Measurements from ENCODE around the gene MYL7. TPM values are rescaled to one million over a fixed set of nuclear protein-coding genes. Genes with fewer than 3 reads are reported as not detected.

MYL7 gene
- total and polyA plus RNA-seq, 2 of the 13 experiments (the other 11 are each of a cell fraction or from before 2014, with no cell fraction given), result 1.8 TPM; not detected in 1

- in situ Hi-C loops (cut with HindIII; ENCODE audit: extremely low pct_ligation_motif_present, low pct_unique_long_range_greater_than_20kb), result loop anchor here (5.0 kb wide), 1 partner anchor 72 kb away; no protein-coding TSS in a partner anchor
- intact Hi-C loops (cut with micrococcal nuclease; ENCODE audit: unreplicated experiment), result no loop called here
- H3K79me2 ChIP-seq (ENCODE audit: insufficient read depth, low read length), result peaks cover 14% of the 10 kb centered on the region
- H3K4me3 ChIP-seq (replicated peaks in 1 of 3; ENCODE audit: insufficient read depth in 1 of 3, low read depth in 2 of 3, low read length in 3 of 3), result no peak overlapping the region
- POLR2A ChIA-PET, result no interaction called here
- TF ChIP-seq ZNF619 (CRISPR knock-in tag; IDR thresholded peaks at IDR 0.05) (no peak), ZMYM3 (CRISPR knock-in tag; IDR thresholded peaks at IDR 0.05) (peak; percentile 52; the same call in 1 of the 2 replicates), STAG1 (CRISPR knock-in tag; IDR thresholded peaks at IDR 0.05) (no peak), ZNF143 (CRISPR knock-in tag; IDR thresholded peaks at IDR 0.05) (no peak)
- TF ChIP-seq, protein P1, sequence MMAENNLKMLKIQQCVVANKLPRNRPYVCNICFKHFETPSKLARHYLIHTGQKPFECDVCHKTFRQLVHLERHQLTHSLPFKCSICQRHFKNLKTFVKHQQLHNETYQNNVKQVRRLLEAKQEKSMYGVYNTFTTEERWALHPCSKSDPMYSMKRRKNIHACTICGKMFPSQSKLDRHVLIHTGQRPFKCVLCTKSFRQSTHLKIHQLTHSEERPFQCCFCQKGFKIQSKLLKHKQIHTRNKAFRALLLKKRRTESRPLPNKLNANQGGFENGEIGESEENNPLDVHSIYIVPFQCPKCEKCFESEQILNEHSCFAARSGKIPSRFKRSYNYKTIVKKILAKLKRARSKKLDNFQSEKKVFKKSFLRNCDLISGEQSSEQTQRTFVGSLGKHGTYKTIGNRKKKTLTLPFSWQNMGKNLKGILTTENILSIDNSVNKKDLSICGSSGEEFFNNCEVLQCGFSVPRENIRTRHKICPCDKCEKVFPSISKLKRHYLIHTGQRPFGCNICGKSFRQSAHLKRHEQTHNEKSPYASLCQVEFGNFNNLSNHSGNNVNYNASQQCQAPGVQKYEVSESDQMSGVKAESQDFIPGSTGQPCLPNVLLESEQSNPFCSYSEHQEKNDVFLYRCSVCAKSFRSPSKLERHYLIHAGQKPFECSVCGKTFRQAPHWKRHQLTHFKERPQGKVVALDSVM (CRISPR knock-in tag; IDR thresholded peaks at IDR 0.05), result peak; percentile 91
- TF ChIP-seq, protein P2, sequence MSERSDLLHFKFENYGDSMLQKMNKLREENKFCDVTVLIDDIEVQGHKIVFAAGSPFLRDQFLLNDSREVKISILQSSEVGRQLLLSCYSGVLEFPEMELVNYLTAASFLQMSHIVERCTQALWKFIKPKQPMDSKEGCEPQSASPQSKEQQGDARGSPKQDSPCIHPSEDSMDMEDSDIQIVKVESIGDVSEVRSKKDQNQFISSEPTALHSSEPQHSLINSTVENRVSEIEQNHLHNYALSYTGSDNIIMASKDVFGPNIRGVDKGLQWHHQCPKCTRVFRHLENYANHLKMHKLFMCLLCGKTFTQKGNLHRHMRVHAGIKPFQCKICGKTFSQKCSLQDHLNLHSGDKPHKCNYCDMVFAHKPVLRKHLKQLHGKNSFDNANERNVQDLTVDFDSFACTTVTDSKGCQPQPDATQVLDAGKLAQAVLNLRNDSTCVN (CRISPR knock-in tag; IDR thresholded peaks at IDR 0.05; ENCODE audit: borderline replicate concordance), result no peak
- H3K36me3 ChIP-seq (replicated peaks in 1 of 2; ENCODE audit: control insufficient read depth in 1 of 2, insufficient read depth in 2 of 2, low read length in 2 of 2), result peaks cover 6 to 20% of the 10 kb centered on the region in 2 experiments
- no peaks in the 10 kb centered on the region; a peak in 1 of 5 replicates for H3K27me3 ChIP-seq (ENCODE audit: control insufficient read depth in 1 of 2, insufficient read depth in 2 of 2, low read length in 2 of 2)
- CTCF ChIA-PET (ENCODE audit: low intra/inter-chr PET ratio, low total read pairs), result no interaction called here
- H4K20me1 ChIP-seq (ENCODE audit: insufficient read depth, low read length), result no peaks in the 10 kb centered on the region
- FAIRE-seq (no peak), ATAC-seq (no peak), DNase-seq (ENCODE audit: low spot score) (no peak)
- no peak overlapping the region for H3K4me2 ChIP-seq (ENCODE audit: low read depth, low read length)
- H2AFZ ChIP-seq (ENCODE audit: low read length), result no peak overlapping the region
- no peak overlapping the region for H3K9ac ChIP-seq (ENCODE audit: insufficient read depth, low read depth, low read length)
- H3K27ac ChIP-seq (ENCODE audit: extremely low read length, insufficient read depth, low read length), result no peak overlapping the region
- H3K9me3 ChIP-seq (ENCODE audit: low read length), result no peaks in the 10 kb centered on the region
- 25% methylated on average over 6 of the region's 6 CpGs for WGBS (ENCODE audit: low lambda C conversion rate)
- H3K4me1 ChIP-seq (ENCODE audit: insufficient read depth, low read length), result peaks cover 33% of the 10 kb centered on the region
- BruUV-seq (replicated peaks), result no TSS peak
Measured at GRCh38 chr7:44124822-44125202, 16.3 kb downstream of the MYL7 start.
